GM19463 (cell line): ENCODE results near the gene OBSCN.

ENCODE experiments used
- ATAC-seq: cut with Tn5 transposase; IDR thresholded peaks from one replicate; pipeline ENCODE4 v1.9.1; 2021; ENCODE audit warnings: mild to moderate bottlenecking, moderate library complexity; ENCODE audit not compliant: unreplicated experiment

Gene OBSCN

GRCh38 chr1:228316589-228317387, 108.9 kb downstream of the OBSCN start:
- ATAC-seq, result no peak

GRCh38 chr1:228317411-228317828, 109.6 kb downstream of the OBSCN start:
- no peak for ATAC-seq

GRCh38 chr1:228317891-228318810, 110.3 kb downstream of the OBSCN start:
- no peak for ATAC-seq

- ATAC-seq, result no peak
These were observed 111.0 kb downstream of the OBSCN start for GRCh38 chr1:228318823-228319241.

GRCh38 chr1:228319352-228320088, 111.7 kb downstream of the OBSCN start:
- no peak for ATAC-seq

- no peak for ATAC-seq
These were observed 112.5 kb downstream of the OBSCN start for GRCh38 chr1:228320394-228320793.

GRCh38 chr1:228321435-228321834, 113.6 kb downstream of the OBSCN start:
- no peak for ATAC-seq

GRCh38 chr1:228321895-228322294, 114.1 kb downstream of the OBSCN start:
- no peak for ATAC-seq

GRCh38 chr1:228323401-228323800, 115.6 kb downstream of the OBSCN start:
- ATAC-seq, result no peak

- no peak for ATAC-seq
These were observed 117.4 kb downstream of the OBSCN start for GRCh38 chr1:228325267-228325666.

- no peak for ATAC-seq
These were observed 122.0 kb downstream of the OBSCN start for GRCh38 chr1:228329887-228330286.

GRCh38 chr1:228332797-228333738, 125.2 kb downstream of the OBSCN start:
- no peak for ATAC-seq

GRCh38 chr1:228333739-228334115, 125.9 kb downstream of the OBSCN start:
- ATAC-seq, result no peak

GRCh38 chr1:228334226-228334935, 126.5 kb downstream of the OBSCN start:
- no peak for ATAC-seq

- no peak for ATAC-seq
These were observed 127.1 kb downstream of the OBSCN start for GRCh38 chr1:228334954-228335353.

GRCh38 chr1:228335406-228336307, 127.8 kb downstream of the OBSCN start:
- no peak for ATAC-seq

- no peak for ATAC-seq
These were observed 128.6 kb downstream of the OBSCN start for GRCh38 chr1:228336308-228337030.
